ENCODE measurements around the gene ATN1.
A peak's percentile ranks its signal among the peaks of the same experiment; 100 is the strongest.

The ATN1 gene

DNA sequence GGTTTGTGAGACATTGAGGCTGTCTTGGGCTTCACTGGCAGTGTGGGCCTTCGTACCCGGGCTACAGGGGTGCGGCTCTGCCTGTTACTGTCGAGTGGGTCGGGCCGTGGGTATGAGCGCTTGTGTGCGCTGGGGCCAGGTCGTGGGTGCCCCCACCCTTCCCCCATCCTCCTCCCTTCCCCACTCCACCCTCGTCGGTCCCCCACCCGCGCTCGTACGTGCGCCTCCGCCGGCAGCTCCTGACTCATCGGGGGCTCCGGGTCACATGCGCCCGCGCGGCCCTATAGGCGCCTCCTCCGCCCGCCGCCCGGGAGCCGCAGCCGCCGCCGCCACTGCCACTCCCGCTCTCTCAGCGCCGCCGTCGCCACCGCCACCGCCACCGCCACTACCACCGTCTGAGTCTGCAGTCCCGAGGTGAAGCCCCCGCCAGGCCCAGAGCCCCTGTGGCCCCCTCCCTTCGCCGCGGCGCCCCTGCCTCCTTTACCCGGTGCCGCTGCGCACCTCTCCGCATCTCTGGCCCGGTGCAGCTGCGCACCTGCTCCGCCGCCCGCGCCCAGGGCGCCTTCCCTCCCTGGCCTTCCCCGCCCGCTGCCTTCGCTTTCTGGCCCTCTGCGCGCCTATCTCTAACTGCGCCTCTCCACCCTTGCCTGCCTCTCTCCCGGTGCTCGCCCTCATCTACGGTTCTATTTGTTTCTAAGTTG, 13.4 kb upstream of the ATN1 start, which contains the start of gene ENO2 (continued):
- TF ChIP-seq ZXDB (tag by site-specific recombination; IDR thresholded peaks at IDR 0.05): peak; percentile 54; the same call in 1 of the 2 replicates
- peak; percentile 78; the same call in 1 of the 2 replicates for TF ChIP-seq ZBTB20 (tag by site-specific recombination; IDR thresholded peaks at IDR 0.05)

DNA sequence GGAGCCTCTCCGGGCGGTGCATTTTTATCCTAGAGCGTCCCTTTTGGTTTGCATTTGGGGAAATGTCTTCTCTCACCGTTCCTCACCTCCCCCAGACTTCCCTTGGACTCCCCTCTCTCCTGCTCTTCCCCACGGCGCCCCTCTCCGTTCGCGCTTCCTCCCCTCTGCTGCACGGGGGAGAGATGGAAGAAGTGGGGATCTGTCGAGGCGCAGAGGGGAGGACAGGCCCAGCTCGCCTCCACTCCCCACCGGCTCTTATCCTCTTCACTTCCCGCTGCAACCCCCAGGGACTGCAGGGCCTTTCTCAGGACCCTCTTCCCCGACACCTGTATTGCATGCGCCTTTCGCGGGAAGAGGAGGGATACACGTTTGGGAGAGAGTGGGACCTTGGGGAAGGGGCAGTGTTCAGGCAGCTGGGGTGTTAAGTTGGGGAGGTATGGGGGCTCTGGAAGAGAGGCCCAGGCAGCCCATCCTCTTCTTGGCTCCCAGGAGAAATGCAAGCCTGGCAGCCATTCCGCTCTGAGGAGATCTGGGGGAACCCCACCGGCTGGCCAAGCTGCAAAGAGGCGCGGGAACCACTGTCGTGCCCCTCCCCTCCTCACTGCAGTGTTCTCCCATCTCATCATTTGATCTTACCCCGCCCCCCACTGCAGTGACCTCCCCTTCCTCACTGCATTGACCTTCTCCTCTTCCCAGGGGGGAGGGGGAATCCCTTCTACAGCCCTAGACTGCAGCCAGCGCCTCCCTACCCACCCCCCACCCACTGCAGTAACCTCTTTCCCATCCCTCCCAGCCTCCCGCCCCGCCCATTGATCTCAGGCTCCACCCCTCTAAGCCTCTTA, 12.6 kb upstream of the ATN1 start:
- POLR2A ChIA-PET: interaction anchor here (0.6 to 1.7 kb wide), 8 partner anchors 8 to 283 kb away, joined by 3 to 8 read pairs (median 4); partner anchors contain the start of genes C12orf57, RNU7-1 and SPSB2
- Histone ChIP-seq H3K36me3 (ENCODE audit: control insufficient read depth in 2 of 2, insufficient read depth in 1 of 2, low read length in 2 of 2) (peaks cover 9 to 36% of the 10 kb centered on the region in 2 experiments; a peak in 2 of 3 replicates), H3K4me1 (ENCODE audit: control insufficient read depth, insufficient read depth, low read length) (peaks cover 7% of the 10 kb centered on the region), H3K9me3 (ENCODE audit: control insufficient read depth, insufficient read depth, low read depth, low read length) (no peaks in the 10 kb centered on the region), H3K27ac (ENCODE audit: extremely low read depth, low read depth, low read length) (peak overlapping the region; percentile 51; the same call in 1 of the 2 replicates), H3K4me3 (ENCODE audit: low read depth, low read length) (peak overlapping the region; percentile 60)
- CTCF ChIA-PET: no interaction called here
- TF ChIP-seq GFI1B (tag by site-specific recombination; IDR thresholded peaks at IDR 0.05): no peak
- TF ChIP-seq ZNF530 (tag by site-specific recombination; IDR thresholded peaks at IDR 0.05; ENCODE audit: low read depth): no peak
- no peak for TF ChIP-seq ZNF302 (tag by site-specific recombination; IDR thresholded peaks at IDR 0.05; ENCODE audit: low read depth)
- no peak for TF ChIP-seq GLI4 (tag by site-specific recombination; IDR thresholded peaks at IDR 0.05)
- TF ChIP-seq, protein P1, sequence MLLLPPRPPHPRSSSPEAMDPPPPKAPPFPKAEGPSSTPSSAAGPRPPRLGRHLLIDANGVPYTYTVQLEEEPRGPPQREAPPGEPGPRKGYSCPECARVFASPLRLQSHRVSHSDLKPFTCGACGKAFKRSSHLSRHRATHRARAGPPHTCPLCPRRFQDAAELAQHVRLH (tag by site-specific recombination; IDR thresholded peaks at IDR 0.05): no peak
- TF ChIP-seq ZNF843 (tag by site-specific recombination; IDR thresholded peaks at IDR 0.05): no peak
- TF ChIP-seq, protein P2, sequence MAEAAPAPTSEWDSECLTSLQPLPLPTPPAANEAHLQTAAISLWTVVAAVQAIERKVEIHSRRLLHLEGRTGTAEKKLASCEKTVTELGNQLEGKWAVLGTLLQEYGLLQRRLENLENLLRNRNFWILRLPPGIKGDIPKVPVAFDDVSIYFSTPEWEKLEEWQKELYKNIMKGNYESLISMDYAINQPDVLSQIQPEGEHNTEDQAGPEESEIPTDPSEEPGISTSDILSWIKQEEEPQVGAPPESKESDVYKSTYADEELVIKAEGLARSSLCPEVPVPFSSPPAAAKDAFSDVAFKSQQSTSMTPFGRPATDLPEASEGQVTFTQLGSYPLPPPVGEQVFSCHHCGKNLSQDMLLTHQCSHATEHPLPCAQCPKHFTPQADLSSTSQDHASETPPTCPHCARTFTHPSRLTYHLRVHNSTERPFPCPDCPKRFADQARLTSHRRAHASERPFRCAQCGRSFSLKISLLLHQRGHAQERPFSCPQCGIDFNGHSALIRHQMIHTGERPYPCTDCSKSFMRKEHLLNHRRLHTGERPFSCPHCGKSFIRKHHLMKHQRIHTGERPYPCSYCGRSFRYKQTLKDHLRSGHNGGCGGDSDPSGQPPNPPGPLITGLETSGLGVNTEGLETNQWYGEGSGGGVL (tag by site-specific recombination; IDR thresholded peaks at IDR 0.05): peak; percentile 61
- TF ChIP-seq, protein P3, sequence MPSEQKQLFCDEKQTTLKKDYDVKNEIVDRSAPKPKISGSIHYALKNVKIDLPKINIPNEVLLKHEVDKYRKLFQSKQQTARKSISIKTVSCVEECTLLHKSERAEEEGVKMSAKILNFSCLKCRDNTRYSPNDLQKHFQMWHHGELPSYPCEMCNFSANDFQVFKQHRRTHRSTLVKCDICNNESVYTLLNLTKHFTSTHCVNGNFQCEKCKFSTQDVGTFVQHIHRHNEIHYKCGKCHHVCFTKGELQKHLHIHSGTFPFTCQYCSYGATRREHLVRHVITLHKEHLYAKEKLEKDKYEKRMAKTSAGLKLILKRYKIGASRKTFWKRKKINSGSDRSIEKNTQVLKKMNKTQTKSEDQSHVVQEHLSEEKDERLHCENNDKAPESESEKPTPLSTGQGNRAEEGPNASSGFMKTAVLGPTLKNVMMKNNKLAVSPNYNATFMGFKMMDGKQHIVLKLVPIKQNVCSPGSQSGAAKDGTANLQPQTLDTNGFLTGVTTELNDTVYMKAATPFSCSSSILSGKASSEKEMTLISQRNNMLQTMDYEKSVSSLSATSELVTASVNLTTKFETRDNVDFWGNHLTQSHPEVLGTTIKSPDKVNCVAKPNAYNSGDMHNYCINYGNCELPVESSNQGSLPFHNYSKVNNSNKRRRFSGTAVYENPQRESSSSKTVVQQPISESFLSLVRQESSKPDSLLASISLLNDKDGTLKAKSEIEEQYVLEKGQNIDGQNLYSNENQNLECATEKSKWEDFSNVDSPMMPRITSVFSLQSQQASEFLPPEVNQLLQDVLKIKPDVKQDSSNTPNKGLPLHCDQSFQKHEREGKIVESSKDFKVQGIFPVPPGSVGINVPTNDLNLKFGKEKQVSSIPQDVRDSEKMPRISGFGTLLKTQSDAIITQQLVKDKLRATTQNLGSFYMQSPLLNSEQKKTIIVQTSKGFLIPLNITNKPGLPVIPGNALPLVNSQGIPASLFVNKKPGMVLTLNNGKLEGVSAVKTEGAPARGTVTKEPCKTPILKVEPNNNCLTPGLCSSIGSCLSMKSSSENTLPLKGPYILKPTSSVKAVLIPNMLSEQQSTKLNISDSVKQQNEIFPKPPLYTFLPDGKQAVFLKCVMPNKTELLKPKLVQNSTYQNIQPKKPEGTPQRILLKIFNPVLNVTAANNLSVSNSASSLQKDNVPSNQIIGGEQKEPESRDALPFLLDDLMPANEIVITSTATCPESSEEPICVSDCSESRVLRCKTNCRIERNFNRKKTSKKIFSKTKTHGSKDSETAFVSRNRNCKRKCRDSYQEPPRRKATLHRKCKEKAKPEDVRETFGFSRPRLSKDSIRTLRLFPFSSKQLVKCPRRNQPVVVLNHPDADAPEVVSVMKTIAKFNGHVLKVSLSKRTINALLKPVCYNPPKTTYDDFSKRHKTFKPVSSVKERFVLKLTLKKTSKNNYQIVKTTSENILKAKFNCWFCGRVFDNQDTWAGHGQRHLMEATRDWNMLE (tag by site-specific recombination; conservative IDR thresholded peaks at IDR 0.05; ENCODE audit: low read depth): no peak
- TF ChIP-seq, protein P4, sequence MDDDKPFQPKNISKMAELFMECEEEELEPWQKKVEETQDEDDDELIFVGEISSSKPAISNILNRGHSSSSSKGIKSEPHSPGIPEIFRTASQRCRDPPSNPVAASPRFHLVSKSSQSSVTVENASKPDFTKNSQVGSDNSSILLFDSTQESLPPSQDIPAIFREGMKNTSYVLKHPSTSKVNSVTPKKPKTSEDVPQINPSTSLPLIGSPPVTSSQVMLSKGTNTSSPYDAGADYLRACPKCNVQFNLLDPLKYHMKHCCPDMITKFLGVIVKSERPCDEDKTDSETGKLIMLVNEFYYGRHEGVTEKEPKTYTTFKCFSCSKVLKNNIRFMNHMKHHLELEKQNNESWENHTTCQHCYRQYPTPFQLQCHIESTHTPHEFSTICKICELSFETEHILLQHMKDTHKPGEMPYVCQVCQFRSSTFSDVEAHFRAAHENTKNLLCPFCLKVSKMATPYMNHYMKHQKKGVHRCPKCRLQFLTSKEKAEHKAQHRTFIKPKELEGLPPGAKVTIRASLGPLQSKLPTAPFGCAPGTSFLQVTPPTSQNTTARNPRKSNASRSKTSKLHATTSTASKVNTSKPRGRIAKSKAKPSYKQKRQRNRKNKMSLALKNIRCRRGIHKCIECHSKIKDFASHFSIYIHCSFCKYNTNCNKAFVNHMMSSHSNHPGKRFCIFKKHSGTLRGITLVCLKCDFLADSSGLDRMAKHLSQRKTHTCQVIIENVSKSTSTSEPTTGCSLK (tag by site-specific recombination; IDR thresholded peaks at IDR 0.05): no peak
- TF ChIP-seq TCF7L2 (IDR thresholded peaks at IDR 0.05; ENCODE audit: borderline replicate concordance, low read depth, low read length): no peak
- peak; percentile 60; the same call in 1 of the 2 replicates for TF ChIP-seq ZNF366 (tag by site-specific recombination; conservative IDR thresholded peaks at IDR 0.05)
- TF ChIP-seq, protein P5, sequence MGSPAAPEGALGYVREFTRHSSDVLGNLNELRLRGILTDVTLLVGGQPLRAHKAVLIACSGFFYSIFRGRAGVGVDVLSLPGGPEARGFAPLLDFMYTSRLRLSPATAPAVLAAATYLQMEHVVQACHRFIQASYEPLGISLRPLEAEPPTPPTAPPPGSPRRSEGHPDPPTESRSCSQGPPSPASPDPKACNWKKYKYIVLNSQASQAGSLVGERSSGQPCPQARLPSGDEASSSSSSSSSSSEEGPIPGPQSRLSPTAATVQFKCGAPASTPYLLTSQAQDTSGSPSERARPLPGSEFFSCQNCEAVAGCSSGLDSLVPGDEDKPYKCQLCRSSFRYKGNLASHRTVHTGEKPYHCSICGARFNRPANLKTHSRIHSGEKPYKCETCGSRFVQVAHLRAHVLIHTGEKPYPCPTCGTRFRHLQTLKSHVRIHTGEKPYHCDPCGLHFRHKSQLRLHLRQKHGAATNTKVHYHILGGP (tag by site-specific recombination; IDR thresholded peaks at IDR 0.05): no peak
- TF ChIP-seq ZNF792 (tag by site-specific recombination; IDR thresholded peaks at IDR 0.05): no peak
- TF ChIP-seq ZNF394 (tag by site-specific recombination; IDR thresholded peaks at IDR 0.05; ENCODE audit: borderline replicate concordance): no peak
- no peak for TF ChIP-seq ZNF571 (tag by site-specific recombination; IDR thresholded peaks at IDR 0.05)
- TF ChIP-seq ZNF624 (tag by site-specific recombination; IDR thresholded peaks at IDR 0.05): no peak
- TF ChIP-seq GLIS1 (tag by site-specific recombination; IDR thresholded peaks at IDR 0.05): peak; percentile 62; the same call in 1 of the 2 replicates
- TF ChIP-seq KLF7 (tag by site-specific recombination; IDR thresholded peaks at IDR 0.05; ENCODE audit: borderline replicate concordance): no peak
- no peak for TF ChIP-seq ZNF776 (tag by site-specific recombination; IDR thresholded peaks at IDR 0.05; ENCODE audit: borderline replicate concordance)
- TF ChIP-seq SP2 (tag by site-specific recombination; IDR thresholded peaks at IDR 0.05): peak; percentile 53
